Spleen (tissue), 11 donors: Measurements from ENCODE around the gene SAXO2. TPM values are rescaled to one million over a fixed set of nuclear protein-coding genes. Genes with fewer than 3 reads are reported as not detected.
"Not testable (repeated sequence)": the region's sequence is repeated elsewhere in the genome, so short reads cannot be mapped to it uniquely, and the experiment has no call there.

Source experiments
- DNase-seq: peaks from one replicate; pipeline ENCODE4 v3.0.0-alpha.2; 2020
- H3K27ac ChIP-seq, 8 donors: fragments of 200-600 bp; sonication (generic) in 7 of 8; 1 replicate in 4 of 8; 2 replicates in 4 of 8; pipeline versions ENCODE4 v1.5.0 to v1.8.0; 2016 to 2021; ENCODE audit warnings: inconsistent platforms in 4 of 8, mild to moderate bottlenecking in 4 of 8, moderate library complexity in 1 of 8
- H3K27me3 ChIP-seq, 7 donors: fragments of 200-600 bp; sonication (generic) in 6 of 7; replicated peaks in 1 of 7; 1 replicate in 4 of 7; 2 replicates in 3 of 7; pipeline versions ENCODE4 v1.5.0 to v1.8.0; 2016 to 2021; ENCODE audit warnings: inconsistent platforms in 3 of 7, mild to moderate bottlenecking in 1 of 7
- H3K36me3 ChIP-seq, 6 donors: fragments of 200-600 bp; sonication (generic) in 5 of 6; 1 replicate in 4 of 6; 2 replicates in 2 of 6; pipeline versions ENCODE4 v1.5.0 to v1.8.0; 2016 to 2021; ENCODE audit warnings: inconsistent platforms in 2 of 6
- H3K4me1 ChIP-seq, 6 donors: fragments of 200-600 bp; sonication (generic) in 5 of 6; 1 replicate in 3 of 6; 2 replicates in 3 of 6; pipeline versions ENCODE4 v1.5.0 to v1.8.0; 2016 to 2021; ENCODE audit warnings: inconsistent platforms in 3 of 6
- H3K4me3 ChIP-seq, 8 donors: fragments of 200-600 bp; sonication (generic) in 7 of 8; 1 replicate in 4 of 8; 2 replicates in 4 of 8; pipeline versions ENCODE4 v1.5.0 to v1.8.0; 2016 to 2021; ENCODE audit warnings: inconsistent platforms in 4 of 8, mild to moderate bottlenecking in 4 of 8, moderate library complexity in 2 of 8
- H3K9me3 ChIP-seq, 8 donors: fragments of 200-600 bp; sonication (generic) in 7 of 8; 1 replicate in 4 of 8; 2 replicates in 4 of 8; pipeline versions ENCODE4 v1.5.0 to v1.8.0; 2016 to 2021; ENCODE audit warnings: inconsistent platforms in 4 of 8
- POLR2A ChIP-seq, 3 donors: fragments of 450-650 bp; IDR thresholded peaks; one replicate each; pipeline ENCODE4 v1.5.1; 2017; ENCODE audit warnings: antibody characterized with exemption in 3 of 3, mild to moderate bottlenecking in 1 of 3
- POLR2AphosphoS5 ChIP-seq, 3 donors: sonication (generic); formaldehyde crosslinking; IDR thresholded peaks; one replicate each; pipeline ENCODE4 v1.5.1; 2017; ENCODE audit warnings: antibody characterized with exemption in 3 of 3
- WGBS, 5 donors: extraction: QIAGEN DNeasy Blood & Tissue Kit in 3 of 5; methylation state at CpG; one replicate each; pipeline versions ENCODE4 v1.1.5 to v1.1.7; 2013 to 2018; 5-methylcytosine and 5-hydroxymethylcytosine counted together
- intact Hi-C: fragments of 100-400 bp; cut with DNase I; formaldehyde crosslinking; loops from one replicate; pipeline ENCODE4 v1.15.0; 2023; ENCODE audit warnings: low total_unique reads
- polyA plus RNA-seq, 3 donors: library from polyadenylated mRNA; stranded (reverse); fragments of 200-250 nt; gene quantifications; one replicate each; pipeline ENCODE4 v1.2.1, GENCODE V29; 2013
- total RNA-seq, 7 donors: library from RNA; depleted of rRNA in 3 of 7; stranded (reverse); fragments of >200 nt in 3 of 7; fragmentation: NEBNext Ultra II Directional in 4 of 7; extraction: Animal tissue kit (Norgen Biotek cat#: 25700) in 4 of 7; gene quantifications; one replicate each; pipeline versions ENCODE4 v1.1.0 to v1.2.1, GENCODE V29; 2016 to 2021
- TF ChIP-seq, protein P1 (sequence below), 11 experiments: fragments of 200-600 bp in 7 of 11; fragments of 450-650 bp in 4 of 11; sonication (generic) in 4 of 11; IDR thresholded peaks in 8 of 11; conservative IDR thresholded peaks in 3 of 11; 1 replicate in 7 of 11; 2 replicates in 4 of 11; pipeline versions ENCODE4 v1.4.0 to v1.8.0; 2016 to 2021; ENCODE audit warnings: antibody characterized with exemption in 11 of 11, inconsistent platforms in 4 of 11, mild to moderate bottlenecking in 1 of 11
- donor health status: healthy with polysubstance abuse.
- donor health status: DM: no; HTN: no; CAD: no; lungs with moderate emphysema.
- donor health status: DM: no; HTN: no; CAD: no.
- donor health status: Bipolar disorder and iron deficiency.
- donor health status: healthy.
- donor health status: DM: no; HTN: no; CAD: no.
- donor health status: DM: yes; HTN: yes; CAD: no.

SAXO2 gene
- total and polyA plus RNA-seq, 10 donors, result 0.23 to 12.0 (median 1.8) TPM; not detected in 1

DNA sequence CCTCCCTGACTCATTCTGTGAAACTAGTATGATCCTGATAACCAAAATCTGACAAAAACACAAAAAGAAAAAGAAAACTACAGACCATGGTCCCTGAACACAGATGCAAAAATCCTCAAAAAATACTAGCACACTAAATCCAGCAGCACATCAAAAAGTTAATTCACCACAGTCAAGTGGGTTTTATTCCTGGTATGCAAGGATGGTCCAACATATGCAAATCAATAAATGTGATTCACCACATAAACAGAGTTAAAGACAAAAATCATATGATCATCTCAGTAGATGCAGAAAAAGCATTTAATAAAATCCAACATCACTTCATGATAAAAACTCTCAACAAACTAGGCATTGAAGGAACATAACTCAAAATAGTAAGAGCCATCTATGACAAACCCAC lies 12.8 kb downstream of the SAXO2 start:
- no peak overlapping the region for H3K4me3 ChIP-seq
- H3K36me3 ChIP-seq, result no peaks in the 10 kb centered on the region
- peaks cover 0 to 6% (median 0%) of the 10 kb centered on the region in 7 donors for H3K27me3 ChIP-seq
- DNase-seq, result no peak
- no peaks in the 10 kb centered on the region for H3K4me1 ChIP-seq
- H3K9me3 ChIP-seq, result peaks cover 0 to 18% (median 8%) of the 10 kb centered on the region in 8 donors
- intact Hi-C loops, result no loop called here
- TF ChIP-seq, protein P1, sequence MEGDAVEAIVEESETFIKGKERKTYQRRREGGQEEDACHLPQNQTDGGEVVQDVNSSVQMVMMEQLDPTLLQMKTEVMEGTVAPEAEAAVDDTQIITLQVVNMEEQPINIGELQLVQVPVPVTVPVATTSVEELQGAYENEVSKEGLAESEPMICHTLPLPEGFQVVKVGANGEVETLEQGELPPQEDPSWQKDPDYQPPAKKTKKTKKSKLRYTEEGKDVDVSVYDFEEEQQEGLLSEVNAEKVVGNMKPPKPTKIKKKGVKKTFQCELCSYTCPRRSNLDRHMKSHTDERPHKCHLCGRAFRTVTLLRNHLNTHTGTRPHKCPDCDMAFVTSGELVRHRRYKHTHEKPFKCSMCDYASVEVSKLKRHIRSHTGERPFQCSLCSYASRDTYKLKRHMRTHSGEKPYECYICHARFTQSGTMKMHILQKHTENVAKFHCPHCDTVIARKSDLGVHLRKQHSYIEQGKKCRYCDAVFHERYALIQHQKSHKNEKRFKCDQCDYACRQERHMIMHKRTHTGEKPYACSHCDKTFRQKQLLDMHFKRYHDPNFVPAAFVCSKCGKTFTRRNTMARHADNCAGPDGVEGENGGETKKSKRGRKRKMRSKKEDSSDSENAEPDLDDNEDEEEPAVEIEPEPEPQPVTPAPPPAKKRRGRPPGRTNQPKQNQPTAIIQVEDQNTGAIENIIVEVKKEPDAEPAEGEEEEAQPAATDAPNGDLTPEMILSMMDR (IDR thresholded peaks at IDR 0.05 in 8 of 11, conservative IDR thresholded peaks at IDR 0.05 in 3 of 11), result no peak
- TF ChIP-seq POLR2AphosphoS5 (IDR thresholded peaks at IDR 0.05), result no peak
- no peak for TF ChIP-seq POLR2A (IDR thresholded peaks at IDR 0.05)
- H3K27ac ChIP-seq, result no peak overlapping the region

- DNase-seq, H3K36me3 ChIP-seq, H3K27me3 ChIP-seq, H3K4me3 ChIP-seq, H3K27ac ChIP-seq, H3K4me1 ChIP-seq, intact Hi-C loops, H3K9me3 ChIP-seq: not testable (repeated sequence)
- TF ChIP-seq, protein P1 (IDR thresholded peaks at IDR 0.05 in 8 of 11, conservative IDR thresholded peaks at IDR 0.05 in 3 of 11), result peak in 6 of 11 experiments; percentile 23 to 41 (median 27)
Measured at GRCh38 chr15:82281276-82281675, 18.7 kb downstream of the SAXO2 start.

DNA sequence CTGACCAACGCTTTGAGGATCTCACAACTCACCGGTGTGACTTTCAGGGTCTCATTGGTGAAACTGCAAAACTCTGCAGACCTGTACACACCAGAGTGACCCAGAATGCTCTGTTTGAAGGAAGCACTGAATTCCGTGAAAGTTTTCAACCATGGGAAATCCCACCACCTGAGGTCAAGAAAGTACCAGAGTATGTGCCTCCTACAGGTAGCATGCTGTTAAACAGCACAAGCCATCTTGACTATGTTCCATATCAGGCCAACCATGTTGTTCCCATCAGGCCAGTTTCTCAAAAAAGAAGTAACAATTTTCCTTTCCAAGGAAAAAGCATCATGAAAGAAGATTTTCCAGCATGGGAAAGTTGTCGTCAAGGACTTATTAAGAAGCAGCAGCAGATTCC lies 19.8 kb downstream of the SAXO2 start:
- H3K4me3 ChIP-seq, intact Hi-C loops, H3K36me3 ChIP-seq, H3K9me3 ChIP-seq, H3K27me3 ChIP-seq, DNase-seq: not testable (repeated sequence)
- Histone ChIP-seq H3K4me1 (peaks cover 0 to 19% (median 17%) of the 10 kb centered on the region in 6 donors), H3K27ac (peak overlapping the region in 1 of 8 donors; percentile 15)
- WGBS, 5 donors, result 73 to 94% (median 88%) methylated on average over 4 of the region's 4 CpGs

GRCh38 chr15:82284381-82284780 lies 21.8 kb downstream of the SAXO2 start:
- WGBS, 5 donors, result 75 to 90% (median 86%) methylated on average over 1 of the region's 2 CpGs

GRCh38 chr15:82286475-82286874 lies 23.9 kb downstream of the SAXO2 start:
- intact Hi-C loops, H3K36me3 ChIP-seq, H3K27me3 ChIP-seq, H3K4me3 ChIP-seq, DNase-seq: not testable (repeated sequence)
- WGBS, 5 donors, result 26 to 38% (median 29%) methylated on average over 4 of the region's 4 CpGs
- peaks cover 0 to 23% (median 20%) of the 10 kb centered on the region in 6 donors for H3K4me1 ChIP-seq
- H3K27ac ChIP-seq, result peak overlapping the region in 5 of 8 donors; percentile 22 to 59 (median 53)
- peaks cover 0 to 11% (median 7%) of the 10 kb centered on the region in 8 donors for H3K9me3 ChIP-seq

More at GRCh38 chr15:82284381-82284780, 21.8 kb downstream of the SAXO2 start:
- H3K4me3 ChIP-seq, H3K36me3 ChIP-seq, DNase-seq, H3K9me3 ChIP-seq, H3K27me3 ChIP-seq, H3K27ac ChIP-seq, intact Hi-C loops: not testable (repeated sequence)
- H3K4me1 ChIP-seq, result peaks cover 0 to 23% (median 20%) of the 10 kb centered on the region in 6 donors

DNA sequence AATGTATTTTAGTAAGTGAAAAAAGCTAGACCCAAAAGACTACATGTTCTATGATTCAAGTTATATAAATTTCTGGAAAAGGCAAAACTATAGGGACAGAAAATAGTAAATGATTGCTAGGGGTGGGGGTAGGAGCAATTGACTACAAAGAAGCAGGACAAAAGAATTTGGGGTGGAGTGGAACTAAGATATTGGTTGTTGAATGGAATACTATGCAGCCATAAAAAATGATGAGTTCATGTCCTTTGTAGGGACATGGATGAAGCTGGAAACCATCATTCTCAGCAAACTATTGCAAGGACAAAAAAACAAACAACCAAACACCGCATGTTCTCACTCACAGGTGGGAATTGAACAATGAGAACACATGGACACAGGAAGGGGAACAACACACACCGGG lies 25.6 kb downstream of the SAXO2 start:
- WGBS, 5 donors, result 85 to 98% (median 94%) methylated on average over 2 of the region's 2 CpGs
- DNase-seq, intact Hi-C loops, H3K27me3 ChIP-seq, H3K27ac ChIP-seq, H3K36me3 ChIP-seq, H3K4me3 ChIP-seq: not testable (repeated sequence)
- peaks cover 0 to 23% (median 20%) of the 10 kb centered on the region in 6 donors for H3K4me1 ChIP-seq
- peaks cover 0 to 11% (median 7%) of the 10 kb centered on the region in 8 donors for H3K9me3 ChIP-seq
